Heart right ventricle (tissue), 16 donors: ENCODE data around the gene AGFG1. TPM values are rescaled to one million over a fixed set of nuclear protein-coding genes. Genes with fewer than 3 reads are reported as not detected.

Source experiments
- ATAC-seq, 8 donors: fragments of 200-7000 bp; cut with Tn5 transposase; one replicate each; pipeline ENCODE4 v1.9.1; 2020; ENCODE audit warnings: mild to moderate bottlenecking in 8 of 8, moderate library complexity in 8 of 8, moderate number of reproducible peaks in 1 of 8
- DNase-seq, 2 donors: peaks; one replicate each; pipeline ENCODE4 v3.0.0-alpha.2; 2020
- H3K27ac ChIP-seq, 10 donors: fragments of 200-600 bp; sonication (generic) in 2 of 10; one replicate each; pipeline versions ENCODE4 v1.5.0 to v1.8.0; 2020 to 2022; ENCODE audit warnings: mild to moderate bottlenecking in 3 of 10
- H3K27me3 ChIP-seq, 7 donors: fragments of 200-600 bp; one replicate each; pipeline ENCODE4 v1.8.0; 2021 to 2022; ENCODE audit warnings: mild to moderate bottlenecking in 2 of 7
- H3K36me3 ChIP-seq, 9 donors: fragments of 200-600 bp; sonication (generic) in 1 of 9; one replicate each; pipeline versions ENCODE4 v1.5.0 to v1.8.0; 2020 to 2022; ENCODE audit warnings: mild to moderate bottlenecking in 2 of 9
- H3K4me1 ChIP-seq, 9 donors: fragments of 200-600 bp; sonication (generic) in 1 of 9; one replicate each; pipeline versions ENCODE4 v1.5.0 to v1.8.0; 2020 to 2022; ENCODE audit warnings: mild to moderate bottlenecking in 4 of 9
- H3K4me3 ChIP-seq, 10 donors: fragments of 200-600 bp; sonication (generic) in 2 of 10; one replicate each; pipeline versions ENCODE4 v1.5.0 to v1.8.0; 2020 to 2022; ENCODE audit warnings: mild to moderate bottlenecking in 7 of 10, moderate library complexity in 2 of 10
- H3K9me3 ChIP-seq, 11 donors: fragments of 200-600 bp in 10 of 11; sonication (generic) in 2 of 11; one replicate each; pipeline versions ENCODE4 v1.5.0 to v1.8.0; 2013 to 2022; ENCODE audit warnings: mild to moderate bottlenecking in 2 of 11, control low read depth in 1 of 11, moderate library complexity in 1 of 11
- CTCF ChIP-seq, 9 donors: fragments of 200-600 bp; sonication (generic) in 2 of 9; IDR thresholded peaks; one replicate each; pipeline versions ENCODE4 v1.5.0 to v1.8.0; 2021 to 2022; ENCODE audit warnings: antibody characterized with exemption in 9 of 9, mild to moderate bottlenecking in 5 of 9, moderate library complexity in 1 of 9
- WGBS, 2 donors: extraction: QIAGEN DNeasy Blood & Tissue Kit; methylation state at CpG; one replicate each; pipeline ENCODE4 v1.1.7; 2013; ENCODE audit warnings: inconsistent platforms in 1 of 2; 5-methylcytosine and 5-hydroxymethylcytosine counted together
- intact Hi-C, 10 donors: fragments of 100-400 bp; cut with DNase I; formaldehyde crosslinking; loops; one replicate each; pipeline versions ENCODE4 v1.11.1 to v1.14.2; 2022
- polyA plus RNA-seq, 2 donors: library from polyadenylated mRNA; stranded (reverse); fragments of 200-250 nt; gene quantifications; one replicate each; pipeline ENCODE4 v1.2.3, GENCODE V29; 2013
- total RNA-seq, 10 donors: library from RNA; stranded (reverse); fragmentation: NEBNext Ultra II Directional in 3 of 10; extraction: Animal tissue kit (Norgen Biotek cat#: 25700) in 3 of 10; gene quantifications; one replicate each; pipeline versions ENCODE4 v1.2.1 to v1.2.4, GENCODE V29; 2021 to 2023
- donor health status: Arrhythmogenic right ventricular cardiomyopathy.
- donor health status: ischemic (EF 13 %, LVEDD 7.1; RV severe dilation, severe dysfunction).
- donor health status: healthy with polysubstance abuse.
- donor health status: DM: no; HTN: yes; CAD: no.
- donor health status: DM: no; HTN: no; CAD: no.
- donor health status: ischemic (EF 25% LVEDD 6.9; RV normal size, moderate dysfunction).
- donor health status: ischemic (EF 25% LVEDD 5.7; RV mildly dilated, moderate dysfunction).
- donor health status: healthy.
- donor health status: DM: yes; HTN: yes; CAD: no.
- donor health status: Ischemic cardiomyopathy.
- donor health status: ischemic (EF 35%, LVEDD 5.7; RV mildly dilated, moderate dysfunction).
- donor health status: nonischemic (EF 11% LVEDD 7.7; RV severe dilation, severe dysfunction).
- donor health status: DM: yes; HTN: yes; CAD: no.
- donor health status: PGD.
- donor health status: ischemic (EF 29% LVEDD 5.4; RV normal size, mild dysfunction).
- donor health status: nonischemic (EF 23%, LVEDD 6.1; RV moderate dilation, normal function).

AGFG1 gene
- total and polyA plus RNA-seq, 12 donors, result 14.1 to 77.9 (median 57.5) TPM

- Histone ChIP-seq H3K9me3 (no peaks in the 10 kb centered on the region), H3K4me1 (peaks cover 0 to 88% (median 56%) of the 10 kb centered on the region in 9 donors), H3K4me3 (no peak overlapping the region), H3K36me3 (no peaks in the 10 kb centered on the region), H3K27me3 (no peaks in the 10 kb centered on the region), H3K27ac (no peak overlapping the region)
- ATAC-seq (peak in 1 of 8 donors; percentile 38), DNase-seq (no peak)
- no peak for TF ChIP-seq CTCF (IDR thresholded peaks at IDR 0.05)
- WGBS, 2 donors, result 74 to 84% methylated on average over 3 of the region's 3 CpGs
- intact Hi-C loops, result loop anchor here in 1 of 10 donors (10.0 kb wide), 1 partner anchor 1030 kb away; no protein-coding TSS in a partner anchor
Observed at GRCh38 chr2:227504700-227505099, 32.7 kb downstream of the AGFG1 start.

- Histone ChIP-seq H3K4me1 (peaks cover 9 to 97% (median 68%) of the 10 kb centered on the region in 9 donors), H3K27ac (peak overlapping the region in 1 of 10 donors; percentile 5), H3K36me3 (no peaks in the 10 kb centered on the region), H3K9me3 (no peaks in the 10 kb centered on the region), H3K4me3 (no peak overlapping the region), H3K27me3 (no peaks in the 10 kb centered on the region)
- ATAC-seq, result no peak
- intact Hi-C loops, result loop anchor here in 1 of 10 donors (10.0 kb wide), 1 partner anchor 1032 kb away; no protein-coding TSS in a partner anchor
- TF ChIP-seq CTCF (IDR thresholded peaks at IDR 0.05), result no peak
- DNase-seq, result no peak
- 89 to 95% methylated on average over 1 of the region's 1 CpG for WGBS, 2 donors
Observed at GRCh38 chr2:227506456-227506855, 34.5 kb downstream of the AGFG1 start.

GRCh38 chr2:227507963-227508362 lies 36.0 kb downstream of the AGFG1 start:
- Histone ChIP-seq H3K36me3 (no peaks in the 10 kb centered on the region), H3K9me3 (no peaks in the 10 kb centered on the region), H3K27ac (no peak overlapping the region), H3K4me1 (peaks cover 9 to 100% (median 83%) of the 10 kb centered on the region in 9 donors), H3K4me3 (no peak overlapping the region), H3K27me3 (no peaks in the 10 kb centered on the region)
- no peak for TF ChIP-seq CTCF (IDR thresholded peaks at IDR 0.05)
- 87 to 91% methylated on average over 2 of the region's 2 CpGs for WGBS, 2 donors
- no peak for ATAC-seq
- intact Hi-C loops, result loop anchor here in 1 of 10 donors (10.0 kb wide), 1 partner anchor 1033 kb away; no protein-coding TSS in a partner anchor
- DNase-seq, result no peak

GRCh38 chr2:227509076-227509475 lies 37.1 kb downstream of the AGFG1 start:
- intact Hi-C loops, result loop anchor here in 1 of 10 donors (10.0 kb wide), 1 partner anchor 1034 kb away; no protein-coding TSS in a partner anchor
- Histone ChIP-seq H3K4me3 (no peak overlapping the region), H3K36me3 (no peaks in the 10 kb centered on the region), H3K27me3 (no peaks in the 10 kb centered on the region), H3K4me1 (peaks cover 9 to 100% (median 86%) of the 10 kb centered on the region in 9 donors), H3K27ac (no peak overlapping the region), H3K9me3 (no peaks in the 10 kb centered on the region)
- WGBS, 2 donors, result 84 to 87% methylated on average over 2 of the region's 2 CpGs
- DNase-seq (no peak), ATAC-seq (no peak)
- TF ChIP-seq CTCF (IDR thresholded peaks at IDR 0.05), result no peak
